ENCODE measurements around the gene SRGAP3. TPM values are rescaled to one million over a fixed set of nuclear protein-coding genes. Genes with fewer than 3 reads are reported as not detected.

Gene SRGAP3
- total and polyA plus RNA-seq, 2 experiments from 2014 or later = 0.89 to 1.7 TPM

- 78 to 79% methylated on average over 17 to 18 of the region's 18 CpGs for WGBS, 2 experiments (ENCODE audit: low coverage in 1 of 2, low lambda C conversion rate in 2 of 2, missing lambda C conversion rate in 2 of 2)
Observed at GRCh38 chr3:9169956-9170850, 79.2 kb downstream of the SRGAP3 start.

GRCh38 chr3:9169326-9169725, 80.1 kb downstream of the SRGAP3 start:
- H3K4me3 ChIP-seq = no peak overlapping the region
- no peaks in the 10 kb centered on the region for H3K36me3 ChIP-seq (ENCODE audit: low read depth)
- H3K4me1 ChIP-seq (ENCODE audit: insufficient read depth) = no peaks in the 10 kb centered on the region
- no peak overlapping the region for H3K9ac ChIP-seq
- H3K9me3 ChIP-seq (ENCODE audit: low read depth) = no peaks in the 10 kb centered on the region
- no peaks in the 10 kb centered on the region for H4K20me1 ChIP-seq (ENCODE audit: insufficient read depth)
- in situ Hi-C loops (cut with MboI) = no loop called here
- H3K27me3 ChIP-seq (replicated peaks; ENCODE audit: insufficient read depth) = no peaks in the 10 kb centered on the region
- no peaks in the 10 kb centered on the region for H3F3A ChIP-seq (ENCODE audit: insufficient read depth)
- TF ChIP-seq EZH2 (IDR thresholded peaks at IDR 0.05; ENCODE audit: insufficient read depth, poor library complexity, severe bottlenecking) (no peak), EZH2phosphoT487 (IDR thresholded peaks at IDR 0.05; ENCODE audit: insufficient read depth, low read depth) (no peak)
- H3K79me2 ChIP-seq (ENCODE audit: insufficient read depth) = no peaks in the 10 kb centered on the region
- WGBS, 2 experiments (ENCODE audit: low coverage in 1 of 2, low lambda C conversion rate in 2 of 2, missing lambda C conversion rate in 2 of 2) = 22 to 39% methylated on average over 1 of the region's 1 CpG
- H3K4me2 ChIP-seq (ENCODE audit: unreplicated experiment) = no peak overlapping the region
- H3K27ac ChIP-seq = no peak overlapping the region
- no peaks in the 10 kb centered on the region for H3K9me2 ChIP-seq (ENCODE audit: insufficient read depth)
- H2AFZ ChIP-seq = no peak overlapping the region
- DNase-seq = no peak

More at GRCh38 chr3:9169956-9170850, 79.2 kb downstream of the SRGAP3 start:
- no peak overlapping the region for H2AFZ ChIP-seq
- no peak overlapping the region for H3K27ac ChIP-seq
- no peaks in the 10 kb centered on the region for H3K27me3 ChIP-seq (replicated peaks; ENCODE audit: insufficient read depth)
- no peaks in the 10 kb centered on the region for H3K79me2 ChIP-seq (ENCODE audit: insufficient read depth)
- H3K9me3 ChIP-seq (ENCODE audit: low read depth) = no peaks in the 10 kb centered on the region
- in situ Hi-C loops (cut with MboI) = no loop called here
- no peaks in the 10 kb centered on the region for H3K36me3 ChIP-seq (ENCODE audit: low read depth)
- H4K20me1 ChIP-seq (ENCODE audit: insufficient read depth) = no peaks in the 10 kb centered on the region
- no peaks in the 10 kb centered on the region for H3K9me2 ChIP-seq (ENCODE audit: insufficient read depth)
- no peak for TF ChIP-seq EZH2 (IDR thresholded peaks at IDR 0.05; ENCODE audit: insufficient read depth, poor library complexity, severe bottlenecking)
- no peak for TF ChIP-seq EZH2phosphoT487 (IDR thresholded peaks at IDR 0.05; ENCODE audit: insufficient read depth, low read depth)
- no peak overlapping the region for H3K4me3 ChIP-seq
- no peak for DNase-seq
- no peaks in the 10 kb centered on the region for H3F3A ChIP-seq (ENCODE audit: insufficient read depth)
- H3K9ac ChIP-seq = no peak overlapping the region
- peaks cover under 1% of the 10 kb centered on the region; the same call in 1 of the 2 replicates for H3K4me1 ChIP-seq (ENCODE audit: insufficient read depth)
- no peak overlapping the region for H3K4me2 ChIP-seq (ENCODE audit: unreplicated experiment)

DNA sequence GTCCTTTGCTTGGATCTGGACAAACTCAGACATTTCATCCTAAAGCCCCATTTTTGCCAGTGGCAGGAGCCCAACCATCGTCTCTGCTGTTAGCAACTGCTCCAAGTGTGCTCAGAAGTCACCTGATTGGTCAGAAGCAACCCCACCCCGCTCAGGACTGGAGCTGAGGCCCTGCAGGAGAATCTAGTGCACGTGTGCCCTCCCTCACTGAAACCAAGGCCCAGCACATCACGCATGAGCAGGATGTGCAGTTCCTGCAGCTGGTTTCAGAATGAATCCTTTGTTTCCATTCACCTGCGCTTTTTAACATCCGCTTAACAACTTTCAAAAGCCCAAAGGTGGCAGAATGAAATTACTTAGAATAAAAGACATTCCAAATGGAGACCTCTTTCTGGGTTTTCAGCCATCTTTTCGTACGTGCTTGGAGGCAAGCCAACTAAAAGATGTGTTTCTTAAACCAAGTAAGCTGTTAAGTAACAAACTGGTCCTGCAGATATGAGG, 81.2 kb downstream of the SRGAP3 start:
- no peak overlapping the region for H3K9ac ChIP-seq
- no peak for TF ChIP-seq EZH2phosphoT487 (IDR thresholded peaks at IDR 0.05; ENCODE audit: insufficient read depth, low read depth)
- no peak for TF ChIP-seq EZH2 (IDR thresholded peaks at IDR 0.05; ENCODE audit: insufficient read depth, poor library complexity, severe bottlenecking)
- 49 to 55% methylated on average over 8 of the region's 8 CpGs for WGBS, 2 experiments (ENCODE audit: low coverage in 1 of 2, low lambda C conversion rate in 2 of 2, missing lambda C conversion rate in 2 of 2)
- H3K36me3 ChIP-seq (ENCODE audit: low read depth) = no peaks in the 10 kb centered on the region
- in situ Hi-C loops (cut with MboI) = no loop called here
- no peak for DNase-seq
- no peaks in the 10 kb centered on the region for H4K20me1 ChIP-seq (ENCODE audit: insufficient read depth)
- no peaks in the 10 kb centered on the region for H3K9me2 ChIP-seq (ENCODE audit: insufficient read depth)
- H3F3A ChIP-seq (ENCODE audit: insufficient read depth) = no peaks in the 10 kb centered on the region
- no peak overlapping the region for H2AFZ ChIP-seq
- H3K4me3 ChIP-seq = no peak overlapping the region
- no peaks in the 10 kb centered on the region for H3K9me3 ChIP-seq (ENCODE audit: low read depth)
- H3K27ac ChIP-seq = no peak overlapping the region
- no peaks in the 10 kb centered on the region for H3K79me2 ChIP-seq (ENCODE audit: insufficient read depth)
- H3K27me3 ChIP-seq (replicated peaks; ENCODE audit: insufficient read depth) = no peaks in the 10 kb centered on the region
- no peaks in the 10 kb centered on the region for H3K4me1 ChIP-seq (ENCODE audit: insufficient read depth)
- no peak overlapping the region for H3K4me2 ChIP-seq (ENCODE audit: unreplicated experiment)

- DNase-seq = no peak
- Histone ChIP-seq H3K27ac (no peak overlapping the region), H3F3A (ENCODE audit: insufficient read depth) (no peaks in the 10 kb centered on the region), H3K4me3 (no peak overlapping the region), H3K79me2 (ENCODE audit: insufficient read depth) (no peaks in the 10 kb centered on the region), H3K4me1 (ENCODE audit: insufficient read depth) (no peaks in the 10 kb centered on the region), H2AFZ (no peak overlapping the region), H3K27me3 (replicated peaks; ENCODE audit: insufficient read depth) (no peaks in the 10 kb centered on the region), H3K9me3 (ENCODE audit: low read depth) (no peaks in the 10 kb centered on the region), H3K9ac (no peak overlapping the region), H4K20me1 (ENCODE audit: insufficient read depth) (no peaks in the 10 kb centered on the region), H3K36me3 (ENCODE audit: low read depth) (no peaks in the 10 kb centered on the region), H3K9me2 (ENCODE audit: insufficient read depth) (no peaks in the 10 kb centered on the region), H3K4me2 (ENCODE audit: unreplicated experiment) (no peak overlapping the region)
- TF ChIP-seq EZH2phosphoT487 (IDR thresholded peaks at IDR 0.05; ENCODE audit: insufficient read depth, low read depth) (no peak), EZH2 (IDR thresholded peaks at IDR 0.05; ENCODE audit: insufficient read depth, poor library complexity, severe bottlenecking) (no peak)
- WGBS, 2 experiments (ENCODE audit: low coverage in 1 of 2, low lambda C conversion rate in 2 of 2, missing lambda C conversion rate in 2 of 2) = 59 to 70% methylated on average over 2 of the region's 2 CpGs
- in situ Hi-C loops (cut with MboI) = no loop called here
Observed at GRCh38 chr3:9167222-9167621, 82.2 kb downstream of the SRGAP3 start.
